Measurements from ENCODE around the gene MAT2B. TPM values are rescaled to one million over a fixed set of nuclear protein-coding genes. Genes with fewer than 3 reads are reported as not detected.

Gene MAT2B
- 80.2 and 89.1 TPM in 2 replicates for total RNA-seq (2014; rRNA removed; shearing (Covaris generic))

GRCh38 chr5:163505368-163506094, at the start of gene MAT2B:
Gene MAT2B (plus strand): TSS chr5:163505619. CDS start chr5:163505687, 68 bp downstream.
- peak; percentile 99 for DNase-seq (ENCODE audit: low read depth)

GRCh38 chr5:163456029-163456589, 49.3 kb upstream of the MAT2B start:
- DNase-seq (ENCODE audit: low read depth): no peak

GRCh38 chr5:163456840-163457239, 48.6 kb upstream of the MAT2B start:
- DNase-seq (ENCODE audit: low read depth): no peak

- DNase-seq (ENCODE audit: low read depth): no peak
These were observed 46.5 kb upstream of the MAT2B start for GRCh38 chr5:163458778-163459385.

- no peak for DNase-seq (ENCODE audit: low read depth)
These were observed 46.0 kb upstream of the MAT2B start for GRCh38 chr5:163459462-163459818.

GRCh38 chr5:163459819-163460561, 45.4 kb upstream of the MAT2B start, which contains the start of gene NUDCD2:
Gene NUDCD2 (minus strand): TSS chr5:163460102. CDS start chr5:163460050, 52 bp downstream.
- peak; percentile 98 for DNase-seq (ENCODE audit: low read depth)

- DNase-seq (ENCODE audit: low read depth): no peak
These were observed 44.8 kb upstream of the MAT2B start, which contains the start of gene HMMR for GRCh38 chr5:163460562-163461171. Gene HMMR (plus strand): TSS chr5:163460632. CDS start chr5:163460693, 61 bp downstream.

GRCh38 chr5:163463063-163463435, 42.4 kb upstream of the MAT2B start:
- DNase-seq (ENCODE audit: low read depth): no peak

- no peak for DNase-seq (ENCODE audit: low read depth)
These were observed 37.7 kb upstream of the MAT2B start for GRCh38 chr5:163467682-163468081.

- DNase-seq (ENCODE audit: low read depth): no peak
These were observed 31.7 kb upstream of the MAT2B start for GRCh38 chr5:163473635-163474243.

GRCh38 chr5:163475411-163475810, 30.0 kb upstream of the MAT2B start:
- no peak for DNase-seq (ENCODE audit: low read depth)

GRCh38 chr5:163478126-163478981, 27.1 kb upstream of the MAT2B start:
- peak; percentile 11 for DNase-seq (ENCODE audit: low read depth)

- DNase-seq (ENCODE audit: low read depth): no peak
These were observed 26.5 kb upstream of the MAT2B start for GRCh38 chr5:163478982-163479271.

GRCh38 chr5:163489055-163489744, 16.2 kb upstream of the MAT2B start:
- no peak for DNase-seq (ENCODE audit: low read depth)

- DNase-seq (ENCODE audit: low read depth): no peak
These were observed 15.7 kb upstream of the MAT2B start for GRCh38 chr5:163489745-163490075.

- DNase-seq (ENCODE audit: low read depth): no peak
These were observed 9.1 kb upstream of the MAT2B start for GRCh38 chr5:163496286-163496685.

- no peak for DNase-seq (ENCODE audit: low read depth)
These were observed 8.1 kb upstream of the MAT2B start for GRCh38 chr5:163497315-163497714.

GRCh38 chr5:163498886-163499285, 6.5 kb upstream of the MAT2B start:
- peak; percentile 34 for DNase-seq (ENCODE audit: low read depth)

GRCh38 chr5:163502521-163502920, 2.9 kb upstream of the MAT2B start:
- DNase-seq (ENCODE audit: low read depth): no peak
